Lower lobe of right lung (tissue), 2 donors: Measurements from ENCODE around the gene PHF2. TPM values are rescaled to one million over a fixed set of nuclear protein-coding genes. Genes with fewer than 3 reads are reported as not detected.

Experiments used
- ATAC-seq, 2 donors: fragments of 200-7000 bp; cut with Tn5 transposase; one replicate each; pipeline ENCODE4 v1.9.1; 2020 to 2022; ENCODE audit warnings: mild to moderate bottlenecking in 2 of 2, moderate library complexity in 2 of 2
- DNase-seq: peaks from one replicate; pipeline ENCODE4 v3.0.0-alpha.2; 2020
- H3K27ac ChIP-seq: fragments of 200-600 bp; one replicate; pipeline ENCODE4 v1.8.0; 2022
- H3K27me3 ChIP-seq: fragments of 200-600 bp; one replicate; pipeline ENCODE4 v1.8.0; 2022; ENCODE audit warnings: low read depth
- H3K36me3 ChIP-seq: fragments of 200-600 bp; one replicate; pipeline ENCODE4 v1.8.0; 2022; ENCODE audit warnings: mild to moderate bottlenecking
- H3K4me1 ChIP-seq: fragments of 200-600 bp; one replicate; pipeline ENCODE4 v1.8.0; 2022
- H3K4me3 ChIP-seq: fragments of 200-600 bp; one replicate; pipeline ENCODE4 v1.8.0; 2022; ENCODE audit warnings: mild to moderate bottlenecking
- H3K9me3 ChIP-seq: fragments of 200-600 bp; one replicate; pipeline ENCODE4 v1.8.0; 2022
- intact Hi-C: fragments of 100-400 bp; cut with DNase I; formaldehyde crosslinking; loops from one replicate; pipeline ENCODE4 v1.11.0; 2022
- total RNA-seq: library from RNA; stranded (reverse); fragmentation: NEBNext Ultra II Directional; extraction: Animal tissue kit (Norgen Biotek cat#: 25700); gene quantifications from one replicate; pipeline ENCODE4 v1.2.1, GENCODE V29; 2021
- TF ChIP-seq, protein P1 (sequence below): fragments of 200-600 bp; IDR thresholded peaks from one replicate; pipeline ENCODE4 v1.8.0; 2022; ENCODE audit warnings: antibody characterized with exemption, mild to moderate bottlenecking
- donor health status: DM: no; HTN: yes; CAD: no; lungs with severe emphysema.

Gene PHF2
- total RNA-seq, 1 donor from 2014 or later: 39.1 TPM

DNA sequence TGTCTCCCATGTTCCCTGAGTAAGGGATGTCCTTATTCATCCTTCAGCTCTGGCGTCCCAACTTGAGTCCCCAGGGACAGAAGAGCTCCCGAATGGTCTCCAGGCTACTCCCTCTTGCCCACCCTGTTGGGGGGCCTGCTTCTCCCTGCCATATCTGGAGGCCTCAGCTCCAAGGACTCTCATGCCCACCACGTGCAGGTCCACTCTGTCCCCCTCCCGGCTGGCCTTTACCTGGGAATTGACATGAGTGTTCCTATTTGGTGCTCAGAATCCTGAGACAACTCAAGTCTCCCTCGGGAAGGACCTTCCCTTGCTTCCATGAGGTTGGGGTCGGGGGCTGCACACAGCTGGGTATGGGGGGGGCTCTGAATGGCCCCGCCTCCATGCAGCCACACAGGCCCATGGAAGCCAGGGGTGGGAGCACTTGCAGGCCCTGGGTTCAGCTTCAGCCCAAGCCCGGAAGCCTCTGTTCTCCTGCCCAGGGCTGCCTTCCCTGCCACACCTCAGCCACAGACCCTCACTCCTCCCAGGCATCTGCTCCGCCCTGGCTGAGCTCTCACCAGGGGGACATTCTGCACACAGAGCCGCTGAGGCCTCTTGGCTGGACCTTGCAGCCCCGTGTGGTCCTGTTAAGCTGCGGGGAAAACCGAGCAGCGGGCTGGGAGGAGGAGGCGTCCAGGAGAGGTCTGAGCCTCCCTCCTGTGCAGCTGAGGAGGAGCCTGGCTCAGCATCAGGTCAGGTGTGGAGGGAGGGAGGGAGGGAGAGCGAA is 121.9 kb downstream of the PHF2 start:
- Histone ChIP-seq H3K4me3 (no peak overlapping the region), H3K4me1 (no peaks in the 10 kb centered on the region), H3K27ac (no peak overlapping the region), H3K9me3 (peaks cover 4% of the 10 kb centered on the region), H3K36me3 (no peaks in the 10 kb centered on the region), H3K27me3 (no peaks in the 10 kb centered on the region)
- TF ChIP-seq, protein P1, sequence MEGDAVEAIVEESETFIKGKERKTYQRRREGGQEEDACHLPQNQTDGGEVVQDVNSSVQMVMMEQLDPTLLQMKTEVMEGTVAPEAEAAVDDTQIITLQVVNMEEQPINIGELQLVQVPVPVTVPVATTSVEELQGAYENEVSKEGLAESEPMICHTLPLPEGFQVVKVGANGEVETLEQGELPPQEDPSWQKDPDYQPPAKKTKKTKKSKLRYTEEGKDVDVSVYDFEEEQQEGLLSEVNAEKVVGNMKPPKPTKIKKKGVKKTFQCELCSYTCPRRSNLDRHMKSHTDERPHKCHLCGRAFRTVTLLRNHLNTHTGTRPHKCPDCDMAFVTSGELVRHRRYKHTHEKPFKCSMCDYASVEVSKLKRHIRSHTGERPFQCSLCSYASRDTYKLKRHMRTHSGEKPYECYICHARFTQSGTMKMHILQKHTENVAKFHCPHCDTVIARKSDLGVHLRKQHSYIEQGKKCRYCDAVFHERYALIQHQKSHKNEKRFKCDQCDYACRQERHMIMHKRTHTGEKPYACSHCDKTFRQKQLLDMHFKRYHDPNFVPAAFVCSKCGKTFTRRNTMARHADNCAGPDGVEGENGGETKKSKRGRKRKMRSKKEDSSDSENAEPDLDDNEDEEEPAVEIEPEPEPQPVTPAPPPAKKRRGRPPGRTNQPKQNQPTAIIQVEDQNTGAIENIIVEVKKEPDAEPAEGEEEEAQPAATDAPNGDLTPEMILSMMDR: no peak
- no peak for ATAC-seq
- DNase-seq: no peak
- intact Hi-C loops: no loop called here

DNA sequence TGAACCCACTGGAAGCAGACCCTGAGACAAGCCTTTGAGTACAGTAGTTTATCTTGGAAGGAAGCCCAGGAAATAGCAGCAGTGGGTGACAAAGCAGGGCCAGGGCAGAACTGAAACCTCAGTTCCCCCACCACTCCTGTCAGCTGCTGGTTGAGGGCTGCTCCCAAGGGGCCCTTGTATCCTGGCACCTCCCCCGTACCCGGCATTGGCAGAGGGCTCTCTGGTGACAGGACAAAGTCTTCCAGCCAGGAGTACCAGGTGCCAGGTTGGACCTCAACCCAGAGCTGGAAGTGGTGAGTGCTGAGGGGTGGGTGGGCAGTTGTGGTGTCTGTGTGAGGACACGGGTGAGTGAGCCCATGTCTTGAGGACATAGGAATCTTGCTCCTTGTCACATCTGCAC is 123.3 kb downstream of the PHF2 start:
- H3K4me3 ChIP-seq: no peak overlapping the region
- no peaks in the 10 kb centered on the region for H3K27me3 ChIP-seq
- peaks cover 4% of the 10 kb centered on the region for H3K9me3 ChIP-seq
- TF ChIP-seq, protein P1: no peak
- no peak overlapping the region for H3K27ac ChIP-seq
- no peaks in the 10 kb centered on the region for H3K36me3 ChIP-seq
- intact Hi-C loops: no loop called here
- no peaks in the 10 kb centered on the region for H3K4me1 ChIP-seq
- DNase-seq: no peak
- ATAC-seq: no peak

DNA sequence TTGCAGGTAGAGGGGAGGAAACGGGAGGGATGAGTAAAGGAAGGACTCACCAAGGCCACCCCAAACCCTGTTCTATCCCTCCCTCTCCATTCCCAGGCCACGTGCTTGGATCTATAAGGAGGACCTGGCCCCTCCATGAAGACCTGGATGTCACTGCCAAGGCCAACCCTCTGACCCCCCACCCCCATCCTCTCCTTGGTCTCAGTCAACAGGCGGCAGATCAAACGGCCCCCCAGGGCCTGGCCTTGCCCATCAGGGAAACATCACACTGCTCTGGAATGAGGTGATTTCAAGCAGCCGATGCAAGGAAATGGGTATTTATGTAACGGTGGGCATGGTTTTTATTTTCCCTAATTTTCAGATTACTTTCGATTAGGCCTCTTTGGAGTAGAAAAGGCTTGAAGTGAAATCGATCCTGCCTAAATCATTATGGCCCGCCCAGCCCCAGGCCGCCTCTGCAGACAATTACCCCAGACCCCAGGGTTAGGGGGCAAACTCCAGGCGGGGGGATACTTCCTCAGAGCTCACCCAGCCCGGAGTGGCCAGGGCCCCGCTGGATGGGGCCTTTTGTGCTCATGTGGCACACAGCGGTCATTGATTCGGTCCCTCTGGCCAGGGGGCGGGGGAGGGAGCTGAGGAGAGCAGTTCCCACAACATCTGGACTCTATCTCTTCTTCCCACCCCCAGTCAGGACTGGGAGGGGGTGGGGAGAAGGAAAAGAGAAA is 125.3 kb downstream of the PHF2 start:
- H3K4me1 ChIP-seq: no peaks in the 10 kb centered on the region
- DNase-seq: no peak
- ATAC-seq: no peak
- H3K27me3 ChIP-seq: no peaks in the 10 kb centered on the region
- H3K27ac ChIP-seq: no peak overlapping the region
- TF ChIP-seq, protein P1: no peak
- intact Hi-C loops: no loop called here
- peaks cover 4% of the 10 kb centered on the region for H3K9me3 ChIP-seq
- no peak overlapping the region for H3K4me3 ChIP-seq
- no peaks in the 10 kb centered on the region for H3K36me3 ChIP-seq

DNA sequence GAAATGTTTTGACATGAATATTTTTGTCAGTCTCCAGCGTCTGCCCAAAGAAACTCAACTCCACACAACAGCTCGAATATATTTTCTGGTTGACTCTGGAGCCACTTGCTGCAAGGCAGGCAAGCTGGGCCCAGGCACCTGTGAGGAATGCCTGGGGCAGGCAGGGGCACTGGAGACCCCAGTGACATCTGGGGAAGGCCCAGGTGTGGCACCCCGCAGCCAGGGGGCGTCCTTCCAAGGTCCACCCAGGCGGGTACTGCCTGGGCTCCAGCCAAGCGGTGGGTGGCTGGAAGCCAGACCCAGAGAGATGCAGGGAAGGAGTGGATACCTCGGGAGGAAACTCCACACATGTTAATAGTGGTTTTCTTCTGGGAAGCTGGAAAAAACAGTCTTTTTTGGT is 125.9 kb downstream of the PHF2 start:
- DNase-seq (no peak), ATAC-seq (no peak)
- H3K27me3 ChIP-seq: no peaks in the 10 kb centered on the region
- H3K36me3 ChIP-seq: no peaks in the 10 kb centered on the region
- TF ChIP-seq, protein P1: no peak
- H3K27ac ChIP-seq: no peak overlapping the region
- no peak overlapping the region for H3K4me3 ChIP-seq
- intact Hi-C loops: no loop called here
- no peaks in the 10 kb centered on the region for H3K4me1 ChIP-seq
- H3K9me3 ChIP-seq: peaks cover 5% of the 10 kb centered on the region

DNA sequence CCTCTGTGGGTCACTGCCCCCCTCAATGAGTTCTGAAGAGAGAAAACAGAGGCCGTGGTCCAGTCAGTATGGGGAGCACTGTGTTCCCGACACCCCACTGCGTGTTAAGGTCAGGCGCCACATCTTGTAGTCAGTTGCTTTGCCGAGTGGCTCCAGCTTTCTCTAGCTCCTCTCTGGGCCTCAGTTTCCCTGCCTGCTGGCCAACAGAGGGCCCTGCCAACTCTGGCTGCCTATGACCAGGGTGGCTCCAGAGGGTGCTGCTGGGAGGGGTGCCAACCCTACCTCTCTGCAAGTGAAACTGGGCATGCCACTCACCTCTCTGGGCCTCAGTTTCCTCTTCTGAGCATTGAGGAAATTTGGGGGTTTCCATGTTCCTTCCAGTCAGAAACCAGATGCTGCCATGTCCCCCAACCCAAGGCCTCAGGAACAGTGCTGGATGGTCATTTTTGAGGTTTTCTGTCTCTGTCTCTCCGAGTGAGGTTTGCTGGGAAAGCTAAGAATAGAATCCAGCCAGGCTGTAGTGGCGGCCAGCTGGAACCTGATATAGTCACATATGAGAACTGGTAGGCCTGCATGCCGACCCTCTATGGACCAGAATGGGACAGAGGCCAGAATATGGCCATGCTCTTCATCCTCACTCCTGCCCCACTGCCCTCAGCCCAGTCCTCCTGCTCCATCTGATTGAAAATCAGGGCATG is 132.1 kb downstream of the PHF2 start:
- TF ChIP-seq, protein P1: no peak
- Histone ChIP-seq H3K36me3 (no peaks in the 10 kb centered on the region), H3K27me3 (no peaks in the 10 kb centered on the region), H3K27ac (no peak overlapping the region), H3K9me3 (peaks cover 7% of the 10 kb centered on the region), H3K4me3 (no peak overlapping the region), H3K4me1 (no peaks in the 10 kb centered on the region)
- intact Hi-C loops: no loop called here
- no peak for DNase-seq
- ATAC-seq: no peak
